Mononuclear cell (primary cell): ENCODE measurements around the gene MS4A4E. TPM values are rescaled to one million over a fixed set of nuclear protein-coding genes. Genes with fewer than 3 reads are reported as not detected.
"Not testable (repeated sequence)": the region's sequence is repeated elsewhere in the genome, so short reads cannot be mapped to it uniquely, and the experiment has no call there.

ENCODE experiments used
- H3K27me3 ChIP-seq: 2 replicates; pipeline ENCODE4 v1.6.0; 2011; ENCODE audit warnings: low read length, control low read depth; ENCODE audit not compliant: insufficient read depth
- H3K4me1 ChIP-seq: 2 replicates; pipeline ENCODE4 v1.5.1; 2011; ENCODE audit warnings: mild to moderate bottlenecking, low read length, control low read depth; ENCODE audit not compliant: insufficient read depth
- H3K4me3 ChIP-seq: 2 replicates; pipeline ENCODE4 v1.5.1; 2011; ENCODE audit warnings: mild to moderate bottlenecking, low read length, moderate library complexity
- H3K9me3 ChIP-seq: 2 replicates; pipeline ENCODE4 v1.5.1; 2011; ENCODE audit warnings: low read depth, mild to moderate bottlenecking, control low read depth, low read length
- total RNA-seq: library from RNA; depleted of rRNA; stranded (reverse); fragments of >200 nt; gene quantifications from one replicate; pipeline ENCODE4 v1.2.3, GENCODE V29; 2012

MS4A4E gene
- total RNA-seq, 1 donor = 1.4 TPM

DNA sequence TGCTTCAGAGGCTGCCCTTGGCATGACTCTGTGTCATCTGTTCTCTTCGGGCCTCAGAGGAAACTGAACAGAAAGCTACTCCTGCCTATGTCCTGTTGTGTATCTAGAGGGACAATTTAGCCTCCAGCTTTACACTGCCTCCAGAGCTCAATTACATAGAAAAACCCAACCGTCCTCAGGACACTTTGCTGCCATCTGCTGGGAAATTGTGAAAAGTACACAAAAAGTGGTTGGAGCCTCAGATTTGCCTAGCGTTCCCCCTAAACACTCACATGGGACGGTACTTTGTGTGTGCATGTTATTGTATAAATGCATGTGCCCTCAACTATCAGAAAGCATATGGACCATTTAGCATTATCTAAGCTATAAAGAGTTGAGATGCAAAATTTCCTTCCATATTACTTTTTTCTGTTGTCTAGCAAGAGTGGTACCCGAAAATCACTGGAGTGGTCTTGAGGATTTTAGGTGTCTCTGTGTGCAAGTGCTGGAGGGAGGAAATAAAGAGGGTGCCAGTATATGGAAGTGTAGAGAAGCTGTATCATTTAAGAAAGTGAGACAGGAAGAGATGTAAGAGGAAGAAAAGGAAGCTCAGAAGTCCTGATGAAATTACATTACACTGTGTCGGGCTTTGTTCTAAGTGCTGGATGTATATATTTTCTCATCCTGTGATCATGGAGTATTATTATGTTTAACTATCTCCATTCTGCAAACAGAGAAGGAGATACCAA is 8.7 kb upstream of the MS4A4E start:
- no peaks in the 10 kb centered on the region for H3K27me3 ChIP-seq
- no peak overlapping the region for H3K4me3 ChIP-seq
- H3K4me1 ChIP-seq = peaks cover 34% of the 10 kb centered on the region
- H3K9me3 ChIP-seq = peaks cover 5% of the 10 kb centered on the region

DNA sequence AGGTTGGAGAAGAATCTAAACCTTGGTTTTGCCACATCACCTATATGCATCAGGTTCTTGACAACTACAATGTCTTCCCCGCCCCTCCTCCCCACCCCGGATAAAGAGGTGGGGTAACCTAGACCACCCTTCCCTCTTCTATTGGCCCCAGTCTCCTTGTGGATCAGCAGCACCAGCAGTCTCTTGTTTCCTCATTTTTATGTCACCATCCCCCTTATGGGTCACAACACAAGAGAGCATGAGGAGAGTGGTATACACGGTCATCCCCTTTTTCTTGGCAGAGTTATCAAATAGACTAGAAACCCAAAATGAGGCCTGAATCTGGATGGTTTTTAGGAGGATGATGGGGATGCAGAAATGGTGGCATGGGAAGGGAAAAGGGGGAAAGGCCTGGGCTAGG is 1.2 kb downstream of the MS4A4E start:
- Histone ChIP-seq H3K4me3 (no peak overlapping the region), H3K4me1 (peaks cover 46% of the 10 kb centered on the region), H3K27me3 (no peaks in the 10 kb centered on the region)

DNA sequence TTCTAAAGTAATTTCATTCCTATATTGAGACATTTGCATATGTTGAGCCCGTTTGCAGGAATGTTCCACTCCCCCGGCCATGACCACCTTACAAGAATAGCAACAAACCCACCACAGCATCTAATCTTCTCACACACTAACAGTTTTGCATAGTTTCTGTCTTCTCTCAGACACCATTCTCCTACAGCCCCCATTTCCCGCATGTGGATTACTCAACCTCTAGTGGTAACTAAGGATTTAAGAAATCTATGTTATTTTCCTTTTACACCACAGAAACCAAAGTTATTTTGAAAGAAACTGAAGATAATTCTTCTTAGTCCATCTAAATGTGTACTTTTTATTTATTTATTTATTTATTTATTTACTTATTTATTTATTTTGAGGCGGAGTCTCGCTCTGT is 2.3 kb downstream of the MS4A4E start:
- peaks cover 50% of the 10 kb centered on the region for H3K4me1 ChIP-seq
- no peak overlapping the region for H3K4me3 ChIP-seq
- no peaks in the 10 kb centered on the region for H3K9me3 ChIP-seq
- H3K27me3 ChIP-seq = no peaks in the 10 kb centered on the region

More for the DNA sequence above, 1.2 kb downstream of the MS4A4E start:
- no peaks in the 10 kb centered on the region for H3K9me3 ChIP-seq

DNA sequence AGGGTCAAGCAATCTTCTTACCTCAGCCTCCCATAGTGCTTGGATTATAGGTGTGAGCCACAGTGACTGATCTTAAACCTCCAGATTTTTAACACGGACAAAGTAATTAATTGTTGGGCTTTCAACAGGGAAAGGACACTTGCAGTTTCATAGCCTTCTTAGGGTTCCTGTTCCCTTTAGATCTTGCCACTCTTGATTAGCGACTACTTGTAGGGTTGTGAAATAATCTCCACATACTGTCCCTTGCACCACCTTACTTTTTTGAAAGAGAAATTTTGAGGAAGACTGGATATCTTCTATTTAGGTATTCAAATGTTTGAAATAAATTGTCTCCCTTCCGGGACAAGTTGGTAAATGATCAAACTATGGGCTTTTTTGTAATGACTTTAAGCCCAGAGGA is 7.6 kb downstream of the MS4A4E start:
- peaks cover 34% of the 10 kb centered on the region for H3K4me1 ChIP-seq
- H3K27me3 ChIP-seq = no peaks in the 10 kb centered on the region
- H3K9me3 ChIP-seq = no peaks in the 10 kb centered on the region
- no peak overlapping the region for H3K4me3 ChIP-seq

DNA sequence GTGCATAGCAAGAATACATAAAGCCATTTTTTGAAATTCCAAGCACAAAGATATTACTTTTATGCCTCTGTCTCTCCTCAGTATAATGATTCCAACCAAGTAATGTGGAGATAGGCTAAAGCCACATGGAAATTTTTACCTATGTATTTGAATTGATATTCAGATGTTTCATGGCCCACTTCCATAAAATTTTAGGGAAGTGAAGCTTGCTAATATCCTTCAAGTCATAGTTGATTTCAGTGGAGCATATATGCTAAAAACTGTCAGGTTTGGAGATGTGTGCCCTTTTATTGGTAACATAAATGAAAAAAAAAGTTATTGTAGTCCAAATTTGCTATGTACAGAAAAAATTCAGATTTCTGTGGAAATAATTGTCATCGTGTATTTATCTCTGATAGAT is 12.3 kb downstream of the MS4A4E start:
- Histone ChIP-seq H3K27me3 (no peaks in the 10 kb centered on the region), H3K4me1 (peaks cover 21% of the 10 kb centered on the region), H3K4me3 (no peak overlapping the region), H3K9me3 (no peaks in the 10 kb centered on the region)

DNA sequence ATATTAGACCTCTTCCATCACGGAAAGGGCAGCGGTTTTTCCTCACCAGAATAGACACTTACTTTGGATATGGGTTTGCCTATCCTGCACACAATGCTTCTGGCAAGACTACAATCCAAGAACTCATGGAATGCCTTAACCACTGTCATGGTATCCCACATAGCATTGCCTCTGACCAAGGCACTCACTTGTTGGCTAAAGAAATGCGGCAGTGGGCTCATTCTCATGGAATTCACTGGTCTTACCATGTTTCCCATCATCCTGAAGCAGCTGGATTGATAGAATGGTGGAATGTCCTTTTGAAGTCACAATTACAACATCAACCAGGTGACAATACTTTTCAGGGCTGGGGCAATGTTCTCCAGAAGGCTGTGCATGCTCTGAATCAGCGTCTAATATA is 20.8 kb downstream of the MS4A4E start:
- H3K9me3 ChIP-seq = no peaks in the 10 kb centered on the region
- no peak overlapping the region for H3K4me3 ChIP-seq
- no peaks in the 10 kb centered on the region for H3K4me1 ChIP-seq
- no peaks in the 10 kb centered on the region for H3K27me3 ChIP-seq

DNA sequence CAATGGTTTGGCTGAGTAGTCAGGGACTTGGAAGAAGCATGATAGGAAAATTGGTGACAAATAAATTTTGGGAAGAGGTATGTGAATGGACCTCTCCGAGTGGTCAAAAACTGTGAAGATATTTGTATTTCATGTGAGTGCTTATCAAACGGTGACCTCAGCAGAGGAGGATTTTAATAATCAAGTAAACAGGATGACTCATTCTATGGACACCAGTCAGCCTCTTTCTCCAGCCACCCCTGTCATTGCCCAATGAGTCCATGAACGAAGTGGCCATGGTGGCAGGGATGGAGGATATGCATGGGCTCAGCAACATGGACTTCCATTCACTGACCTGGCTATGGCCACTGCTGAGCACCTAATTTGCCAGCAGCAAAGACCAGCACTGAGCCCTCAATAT is 21.2 kb downstream of the MS4A4E start:
- Histone ChIP-seq H3K27me3 (no peaks in the 10 kb centered on the region), H3K4me3 (no peak overlapping the region), H3K4me1 (no peaks in the 10 kb centered on the region), H3K9me3 (no peaks in the 10 kb centered on the region)

DNA sequence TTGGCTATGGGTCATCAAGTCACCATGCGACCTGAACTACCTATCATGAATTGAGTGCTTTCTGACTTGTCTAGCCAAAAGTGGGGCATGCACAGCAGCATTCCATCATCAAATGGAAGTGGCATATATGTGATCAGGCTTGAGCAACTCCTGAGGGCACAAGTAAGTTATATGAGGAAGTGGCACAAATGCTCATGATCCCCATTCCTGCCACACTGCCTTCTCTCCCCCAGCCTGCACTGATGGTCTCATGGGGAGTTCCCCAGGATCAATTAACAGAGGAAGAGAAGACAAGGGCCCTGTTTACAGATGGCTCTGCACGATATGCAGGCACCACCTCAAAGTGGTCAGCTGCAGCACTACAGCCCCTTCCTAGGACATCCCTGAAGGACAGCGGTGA is 21.8 kb downstream of the MS4A4E start:
- Histone ChIP-seq H3K9me3 (no peaks in the 10 kb centered on the region), H3K4me3 (no peak overlapping the region), H3K27me3 (no peaks in the 10 kb centered on the region), H3K4me1 (no peaks in the 10 kb centered on the region)

DNA sequence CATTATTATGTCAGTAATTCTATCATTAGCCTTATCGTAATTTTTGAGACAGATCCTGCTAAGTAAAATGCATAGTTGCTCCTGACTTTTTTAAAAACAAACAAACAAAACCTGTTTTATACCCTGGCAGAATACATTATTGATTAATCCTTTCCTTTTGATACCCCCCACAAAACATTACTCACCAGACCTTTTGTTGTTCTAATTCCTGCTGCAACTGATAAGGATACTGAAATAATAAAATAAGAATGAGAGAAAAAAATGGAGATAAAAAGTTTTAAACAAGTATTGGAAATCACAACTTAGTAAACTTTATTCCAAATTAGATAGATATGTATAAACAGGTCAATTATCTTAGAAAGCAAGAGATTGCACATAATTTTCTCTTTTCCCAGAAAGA is 28.6 kb downstream of the MS4A4E start:
- H3K27me3 ChIP-seq = no peaks in the 10 kb centered on the region
- no peak overlapping the region for H3K4me3 ChIP-seq
- H3K9me3 ChIP-seq = no peaks in the 10 kb centered on the region
- no peaks in the 10 kb centered on the region for H3K4me1 ChIP-seq

DNA sequence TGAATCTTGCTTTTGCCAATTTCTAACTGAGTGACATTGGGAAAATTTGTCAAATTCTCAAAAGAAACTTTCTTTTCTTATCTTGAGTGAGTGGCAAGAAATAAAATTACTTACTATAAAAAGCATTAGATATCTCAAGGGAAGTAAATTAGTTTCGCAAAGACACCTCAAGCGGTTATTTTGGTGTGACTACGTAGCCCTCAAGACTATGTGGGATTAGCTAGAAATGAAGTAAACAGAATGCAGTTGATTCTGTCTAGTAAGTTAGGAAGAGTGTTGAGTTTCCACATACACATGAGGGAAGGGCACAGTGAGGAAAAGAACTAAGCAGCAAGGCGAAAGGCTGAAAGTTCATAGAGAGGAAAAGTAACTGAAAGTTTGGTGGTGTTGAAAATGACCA is 31.7 kb downstream of the MS4A4E start:
- H3K4me1 ChIP-seq = no peaks in the 10 kb centered on the region
- H3K9me3 ChIP-seq = no peaks in the 10 kb centered on the region
- H3K4me3 ChIP-seq = no peak overlapping the region
- H3K27me3 ChIP-seq = no peaks in the 10 kb centered on the region

DNA sequence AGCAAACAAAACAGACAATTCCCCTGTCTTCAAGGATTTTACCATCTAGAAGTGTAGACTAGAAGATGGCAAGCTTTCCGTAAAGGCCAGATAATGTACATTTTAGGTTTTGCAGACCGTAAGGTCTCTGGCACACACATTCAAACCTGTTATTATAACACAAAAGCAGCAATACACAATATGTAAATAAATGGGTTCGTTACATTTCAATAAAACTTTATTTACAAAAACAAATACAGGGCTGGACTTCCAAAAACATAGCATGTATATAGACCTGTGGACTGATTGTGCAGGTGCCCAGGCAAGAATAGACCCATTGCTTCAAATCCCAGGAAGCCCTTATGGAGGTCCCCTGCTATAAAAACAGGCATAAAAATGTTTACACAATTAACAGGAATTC is 33.0 kb downstream of the MS4A4E start:
- Histone ChIP-seq H3K27me3 (no peaks in the 10 kb centered on the region), H3K4me3 (no peak overlapping the region), H3K4me1 (no peaks in the 10 kb centered on the region), H3K9me3 (no peaks in the 10 kb centered on the region)

DNA sequence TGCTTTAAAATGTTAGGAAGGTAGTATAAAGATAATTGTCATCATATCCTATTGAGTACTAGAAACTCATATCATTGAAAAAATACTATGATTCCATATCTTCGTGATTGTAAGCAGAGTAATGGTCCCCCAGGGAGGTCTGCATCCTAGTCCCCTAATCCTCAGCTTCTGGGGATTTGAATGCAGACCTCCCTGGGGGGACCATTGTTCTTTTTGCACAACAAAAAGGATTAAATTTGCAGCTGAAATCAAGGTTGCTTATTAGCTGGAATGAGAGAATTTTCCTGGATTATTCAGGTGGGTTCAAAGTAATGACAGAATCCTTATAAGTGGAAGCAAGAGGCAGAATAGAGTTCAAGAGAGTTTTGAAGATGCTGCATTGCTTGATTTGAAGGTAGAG is 34.0 kb downstream of the MS4A4E start:
- no peaks in the 10 kb centered on the region for H3K4me1 ChIP-seq
- H3K27me3 ChIP-seq = no peaks in the 10 kb centered on the region
- no peaks in the 10 kb centered on the region for H3K9me3 ChIP-seq
- no peak overlapping the region for H3K4me3 ChIP-seq

DNA sequence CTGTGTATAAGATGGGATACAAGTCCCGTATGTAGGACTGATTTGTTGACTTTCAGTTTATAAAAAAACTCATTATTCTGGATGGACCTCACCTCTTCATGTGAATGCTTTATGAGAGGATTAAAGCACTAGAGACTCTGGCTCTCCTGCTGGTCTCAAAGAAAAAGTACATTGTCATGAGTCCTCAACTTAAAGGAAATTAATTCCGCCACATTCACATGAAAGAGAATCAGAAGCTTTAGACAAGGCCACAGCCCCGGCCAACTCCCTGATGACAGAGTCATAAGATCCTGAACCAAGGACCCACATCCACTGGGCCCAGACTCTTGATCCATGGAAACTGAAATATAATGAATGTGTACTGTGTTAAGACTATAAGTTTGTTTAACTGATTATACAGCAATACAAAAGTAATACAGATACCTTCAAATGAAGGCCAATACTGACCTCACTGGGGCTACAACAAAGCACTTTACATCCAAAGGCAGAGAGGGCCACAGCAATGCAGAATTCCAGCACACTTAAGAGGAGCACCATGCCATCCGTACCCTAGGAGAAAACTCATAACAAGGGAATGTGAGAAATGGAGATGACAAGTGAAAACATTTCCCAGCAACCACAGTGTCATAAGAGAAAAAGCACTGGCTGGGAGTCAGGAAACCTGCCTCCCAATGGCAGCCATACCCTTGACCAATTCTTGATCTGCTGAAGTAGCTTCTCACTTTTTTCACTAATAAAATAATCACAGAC is 34.6 kb downstream of the MS4A4E start:
- Histone ChIP-seq H3K4me1 (no peaks in the 10 kb centered on the region), H3K9me3 (no peaks in the 10 kb centered on the region), H3K4me3 (no peak overlapping the region), H3K27me3 (no peaks in the 10 kb centered on the region)

DNA sequence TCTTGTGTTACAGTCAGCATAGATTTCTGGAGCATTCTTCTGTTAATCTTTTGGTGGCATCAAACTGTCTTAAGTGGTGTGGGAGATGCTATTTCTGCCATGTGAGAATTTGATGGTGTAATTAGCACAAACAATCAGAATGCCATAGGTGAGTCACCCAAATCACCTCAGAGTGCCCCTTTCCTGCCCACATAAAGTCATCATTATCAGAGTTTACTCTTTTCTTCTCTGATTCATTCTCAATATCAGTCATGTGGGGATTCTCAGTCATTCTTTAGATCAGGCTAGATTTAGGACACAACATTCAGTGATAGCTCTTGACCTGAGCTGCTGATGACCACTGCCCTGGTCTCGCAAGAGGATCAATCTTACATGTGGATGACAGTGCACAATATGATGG is 36.3 kb downstream of the MS4A4E start:
- Histone ChIP-seq H3K4me3 (no peak overlapping the region), H3K4me1 (no peaks in the 10 kb centered on the region), H3K27me3 (no peaks in the 10 kb centered on the region), H3K9me3 (no peaks in the 10 kb centered on the region)

DNA sequence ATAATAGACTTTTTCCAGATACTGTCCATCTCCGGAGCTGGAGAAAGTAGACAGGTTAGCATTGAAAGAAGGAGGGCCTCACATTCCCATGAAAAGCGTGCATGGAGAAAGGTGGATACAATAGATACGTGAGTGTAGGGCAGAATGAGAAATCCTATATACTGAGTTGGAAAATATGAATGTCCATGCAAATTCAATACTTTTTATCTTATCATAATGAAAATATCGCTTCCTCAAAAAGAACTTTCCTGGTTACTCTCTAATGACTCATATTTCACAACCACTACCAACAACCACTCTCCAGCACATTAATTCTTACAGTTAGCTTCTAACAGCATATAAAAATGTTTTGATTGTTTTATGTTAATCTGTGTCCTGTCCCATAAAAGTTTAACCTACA is 38.0 kb downstream of the MS4A4E start:
- no peaks in the 10 kb centered on the region for H3K27me3 ChIP-seq
- H3K4me1 ChIP-seq = no peaks in the 10 kb centered on the region
- H3K4me3 ChIP-seq = no peak overlapping the region
- H3K9me3 ChIP-seq = no peaks in the 10 kb centered on the region

DNA sequence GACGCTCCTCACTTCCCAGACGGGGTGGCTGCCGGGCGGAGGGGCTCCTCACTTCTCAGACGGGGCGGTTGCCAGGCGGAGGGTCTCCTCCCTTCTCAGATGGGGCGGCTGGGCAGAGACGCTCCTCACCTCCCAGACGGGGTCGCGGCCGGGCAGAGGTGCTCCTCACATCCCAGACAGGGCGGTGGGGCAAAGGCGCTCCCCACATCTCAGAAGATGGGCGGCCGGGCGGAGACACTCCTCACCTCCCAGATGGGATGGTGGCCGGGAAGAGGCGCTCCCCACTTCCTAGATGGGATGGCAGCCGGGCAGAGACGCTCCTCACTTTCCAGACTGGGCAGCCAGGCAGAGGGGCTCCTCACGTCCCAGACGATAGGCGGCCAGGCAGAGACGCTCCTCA is 41.6 kb downstream of the MS4A4E start:
- not testable (repeated sequence) for H3K4me1 ChIP-seq, H3K27me3 ChIP-seq, H3K9me3 ChIP-seq, H3K4me3 ChIP-seq
